GM12878 (cell line): ENCODE results near the gene SLIT2. TPM values are rescaled to one million over a fixed set of nuclear protein-coding genes. Genes with fewer than 3 reads are reported as not detected.

Experiments used
- ATAC-seq: fragments of 200-7000 bp; cut with Tn5 transposase; 3 replicates; pipeline ENCODE4 v1.9.1; 2020; ENCODE audit warnings: mild to moderate bottlenecking, moderate library complexity
- BruUV-seq: library from RNA; stranded (reverse); fragments of 400-500 nt; replicated peaks from 2 replicates; lab custom pipeline; 2021; lab: Mats Ljungman, UMichigan
- CTCF ChIA-PET: fragments of 300-600 bp; sonication (Branson Sonifier 250); formaldehyde crosslinking; extraction: SDS; loops from one replicate; lab custom pipeline; 2021; ENCODE audit warnings: inconsistent platforms; lab: Yijun Ruan, JAX
- POLR2A ChIA-PET: fragments of 350-600 bp; formaldehyde crosslinking; extraction: SDS; loops from one replicate; lab custom pipeline; 2021; ENCODE audit warnings: inconsistent platforms; lab: Charles Lee
- RAD21 ChIA-PET: fragments of 300-600 bp; sonication (Branson Sonifier 250); formaldehyde crosslinking; loops from one replicate; lab custom pipeline; 2023; ENCODE audit warnings: antibody characterized with exemption; ENCODE audit not compliant: unreplicated experiment; lab: Charles Lee
- SMC1A ChIA-PET: fragments of 300-600 bp; sonication (Branson Sonifier 250); formaldehyde crosslinking; loops from one replicate; lab custom pipeline; 2023; ENCODE audit not compliant: unreplicated experiment, uncharacterized antibody; lab: Charles Lee
- DNase-seq: peaks from one replicate; pipeline ENCODE4 v3.0.0-alpha.2; 2011; ENCODE audit warnings: low read depth, low spot score
- FAIRE-seq: peaks from 3 replicates; lab custom pipeline; 2011; peaks lifted over from hg19 to GRCh38; lab: Jason Lieb, UNC
- H2AFZ ChIP-seq: 2 replicates; pipeline ENCODE4 v1.6.0; 2011; ENCODE audit warnings: low read depth, low read length, control low read depth; ENCODE audit not compliant: control insufficient read depth
- H3K27ac ChIP-seq: 2 replicates; pipeline ENCODE4 v1.5.1; 2011; ENCODE audit warnings: control low read depth; ENCODE audit not compliant: control insufficient read depth, insufficient read depth
- H3K27me3 ChIP-seq, 2 experiments: replicated peaks in 1 of 2; 2 replicates each; pipeline versions ENCODE4 v1.6.0 to v1.6.1; 2011; ENCODE audit warnings: low read length in 1 of 2; ENCODE audit not compliant: control insufficient read depth in 2 of 2, insufficient read depth in 2 of 2
- H3K36me3 ChIP-seq, 2 experiments: 2 replicates each; pipeline ENCODE4 v1.5.1; 2011; ENCODE audit warnings: low read length in 1 of 2; ENCODE audit not compliant: control insufficient read depth in 2 of 2, insufficient read depth in 2 of 2
- H3K4me1 ChIP-seq: 2 replicates; pipeline ENCODE4 v1.6.1; 2011; ENCODE audit warnings: mild to moderate bottlenecking, low read length, moderate library complexity, mixed read lengths; ENCODE audit not compliant: control insufficient read depth, insufficient read depth
- H3K4me2 ChIP-seq: 2 replicates; pipeline ENCODE4 v1.6.0; 2011; ENCODE audit warnings: control low read depth; ENCODE audit not compliant: control insufficient read depth, insufficient read depth
- H3K4me3 ChIP-seq: fragments of 200-600 bp; sonication (generic); 2 replicates; pipeline ENCODE4 v1.5.1; 2016
- H3K79me2 ChIP-seq: 2 replicates; pipeline ENCODE4 v1.6.0; 2011; ENCODE audit warnings: low read length; ENCODE audit not compliant: control insufficient read depth, insufficient read depth
- H3K9ac ChIP-seq: 2 replicates; pipeline ENCODE4 v1.8.0; 2011; ENCODE audit warnings: low read length, control low read depth, mixed read lengths; ENCODE audit not compliant: control insufficient read depth, insufficient read depth
- H3K9me3 ChIP-seq: replicated peaks from 3 replicates; pipeline ENCODE4 v1.5.1; 2011; ENCODE audit warnings: mild to moderate bottlenecking, low read length; ENCODE audit not compliant: control insufficient read depth, insufficient read depth
- H4K20me1 ChIP-seq: 2 replicates; pipeline ENCODE4 v1.6.0; 2011; ENCODE audit not compliant: control insufficient read depth, insufficient read depth
- CREM ChIP-seq: IDR thresholded peaks from 2 replicates; pipeline ENCODE4 v1.6.1; 2014; ENCODE audit warnings: antibody characterized with exemption, low read depth
- FOXK2 ChIP-seq: fragments of 450-650 bp; IDR thresholded peaks from 2 replicates; pipeline ENCODE4 v1.6.1; 2017; ENCODE audit warnings: mild to moderate bottlenecking, moderate library complexity
- MXI1 ChIP-seq: fragments of 150-350 bp; IDR thresholded peaks from 2 replicates; pipeline ENCODE4 v1.6.1; 2011; ENCODE audit warnings: low read depth, mild to moderate bottlenecking, inconsistent platforms, low read length, improper control_type of control experiment
- RCOR1 ChIP-seq: conservative IDR thresholded peaks from 2 replicates; pipeline ENCODE4 v1.6.1; 2012; ENCODE audit warnings: low read depth, low read length, improper control_type of control experiment
- TCF3 ChIP-seq: IDR thresholded peaks from 2 replicates; pipeline ENCODE4 v1.6.1; 2012; ENCODE audit warnings: low read depth, mild to moderate bottlenecking, low read length, borderline replicate concordance; ENCODE audit not compliant: insufficient read depth
- WGBS: methylation state at CpG from one replicate; pipeline ENCODE4 v1.1.6; 2016; ENCODE audit warnings: low lambda C conversion rate; ENCODE audit not compliant: insufficient replicate concordance, insufficient coverage; ENCODE audit errors: missing lambda C conversion rate; 5-methylcytosine and 5-hydroxymethylcytosine counted together
- in situ Hi-C: fragments of 300-500 bp; cut with MboI; formaldehyde crosslinking; loops from 9 replicates; pipeline ENCODE4 v1.14.3; 2018; ENCODE audit warnings: mixed read lengths
- intact Hi-C: fragments of 100-400 bp; cut with micrococcal nuclease; formaldehyde crosslinking; loops from one replicate; pipeline ENCODE4 v1.14.2; 2022; ENCODE audit not compliant: unreplicated experiment
- polyA plus RNA-seq, 11 experiments: library from polyadenylated mRNA; depleted of rRNA in 4 of 11; unstranded in 6 of 11; stranded (reverse) in 5 of 11; fragments of >200 nt; fragmentation: Nextera tagmentation in 4 of 11; fragmentation: Illumina TruSeq in 1 of 11; extraction: Ambion mirVana in 4 of 11; extraction: Trizol in 1 of 11; gene quantifications; 1 replicate in 1 of 11; 2 replicates in 10 of 11; pipeline versions ENCODE4 v1.2.1 to v1.2.3, GENCODE V29; 2011 to 2016; ENCODE audit warnings: inconsistent platforms in 2 of 11, missing spikeins in 2 of 11, low read depth in 1 of 11
- total RNA-seq, 4 experiments: library from RNA; depleted of rRNA in 3 of 4; stranded (reverse); fragments of >200 nt in 3 of 4; fragmentation: Illumina TruSeq in 1 of 4; extraction: Trizol in 1 of 4; gene quantifications; 2 replicates each; pipeline versions ENCODE4 v1.2.1 to v1.2.3, GENCODE V29; 2013 to 2021

SLIT2 gene
- total and polyA plus RNA-seq, 10 of the 15 experiments (the other 5 are each of a cell fraction or from before 2014, with no cell fraction given) = 0.01 to 0.05 TPM; not detected in 8

- ATAC-seq = no peak
- RAD21 ChIA-PET = no interaction called here
- Histone ChIP-seq H3K9me3 (no peaks in the 10 kb centered on the region; the same call in 2 of the 3 replicates), H3K27me3 (peaks cover 4 to 12% of the 10 kb centered on the region in 2 experiments), H3K9ac (no peak overlapping the region), H3K4me1 (no peaks in the 10 kb centered on the region), H3K4me2 (no peak overlapping the region)
- intact Hi-C loops = no loop called here
- BruUV-seq = no TSS peak
- CTCF ChIA-PET = interaction anchor here (2.5 kb wide), 1 partner anchor 8 kb away, joined by 13 read pairs; no protein-coding TSS in a partner anchor
- no peak for FAIRE-seq
- TF ChIP-seq CREM = no peak
- no peak for TF ChIP-seq FOXK2
- TF ChIP-seq, all 136 proteins: peak for 0
- no peaks in the 10 kb centered on the region for H4K20me1 ChIP-seq
- in situ Hi-C loops = no loop called here
- ChIA-PET SMC1A (no interaction called here), POLR2A (no interaction called here)
- DNase-seq = no peak
- H2AFZ ChIP-seq = no peak overlapping the region
- H3K79me2 ChIP-seq = no peaks in the 10 kb centered on the region
- WGBS = 15% methylated on average over 2 of the region's 2 CpGs
- no peaks in the 10 kb centered on the region for H3K36me3 ChIP-seq
- H3K27ac ChIP-seq = no peak overlapping the region
- H3K4me3 ChIP-seq = no peak overlapping the region
Observed at GRCh38 chr4:20256381-20256881, 4.7 kb downstream of the SLIT2 start.

GRCh38 chr4:20259707-20260106, 8.0 kb downstream of the SLIT2 start:
- H3K4me1 ChIP-seq = no peaks in the 10 kb centered on the region
- no peak overlapping the region for H3K4me3 ChIP-seq
- no peak for DNase-seq
- ChIA-PET CTCF (no interaction called here), RAD21 (no interaction called here), SMC1A (no interaction called here), POLR2A (no interaction called here)
- H3K9me3 ChIP-seq = no peaks in the 10 kb centered on the region
- H3K79me2 ChIP-seq = no peaks in the 10 kb centered on the region
- intact Hi-C loops = no loop called here
- no peak overlapping the region for H2AFZ ChIP-seq
- H3K36me3 ChIP-seq = no peaks in the 10 kb centered on the region
- FAIRE-seq = no peak
- no peak for ATAC-seq
- H3K9ac ChIP-seq = no peak overlapping the region
- H3K27ac ChIP-seq = no peak overlapping the region
- no peak overlapping the region for H3K4me2 ChIP-seq
- H3K27me3 ChIP-seq = peaks cover 0 to 5% of the 10 kb centered on the region in 2 experiments; a peak in 2 of 4 replicates
- H4K20me1 ChIP-seq = no peaks in the 10 kb centered on the region
- TF ChIP-seq TCF3 (no peak), MXI1 (no peak), RCOR1 (no peak)
- in situ Hi-C loops = no loop called here
- no TSS peak for BruUV-seq
